VCaP (cell line): ENCODE results near the gene ARPC2.

Experiments
- H3K27ac ChIP-seq: fragments of 450-650 bp; 2 replicates; pipeline ENCODE4 v1.5.1; 2017
- TF ChIP-seq, protein P1 (sequence below): fragments of 450-650 bp; conservative IDR thresholded peaks from 2 replicates; pipeline ENCODE4 v1.5.1; 2017; ENCODE audit warnings: mild to moderate bottlenecking, moderate library complexity

ARPC2 gene

GRCh38 chr2:218253232-218253625 is 36.2 kb downstream of the ARPC2 start:
- TF ChIP-seq, protein P1, sequence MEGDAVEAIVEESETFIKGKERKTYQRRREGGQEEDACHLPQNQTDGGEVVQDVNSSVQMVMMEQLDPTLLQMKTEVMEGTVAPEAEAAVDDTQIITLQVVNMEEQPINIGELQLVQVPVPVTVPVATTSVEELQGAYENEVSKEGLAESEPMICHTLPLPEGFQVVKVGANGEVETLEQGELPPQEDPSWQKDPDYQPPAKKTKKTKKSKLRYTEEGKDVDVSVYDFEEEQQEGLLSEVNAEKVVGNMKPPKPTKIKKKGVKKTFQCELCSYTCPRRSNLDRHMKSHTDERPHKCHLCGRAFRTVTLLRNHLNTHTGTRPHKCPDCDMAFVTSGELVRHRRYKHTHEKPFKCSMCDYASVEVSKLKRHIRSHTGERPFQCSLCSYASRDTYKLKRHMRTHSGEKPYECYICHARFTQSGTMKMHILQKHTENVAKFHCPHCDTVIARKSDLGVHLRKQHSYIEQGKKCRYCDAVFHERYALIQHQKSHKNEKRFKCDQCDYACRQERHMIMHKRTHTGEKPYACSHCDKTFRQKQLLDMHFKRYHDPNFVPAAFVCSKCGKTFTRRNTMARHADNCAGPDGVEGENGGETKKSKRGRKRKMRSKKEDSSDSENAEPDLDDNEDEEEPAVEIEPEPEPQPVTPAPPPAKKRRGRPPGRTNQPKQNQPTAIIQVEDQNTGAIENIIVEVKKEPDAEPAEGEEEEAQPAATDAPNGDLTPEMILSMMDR = no peak
- H3K27ac ChIP-seq = no peak overlapping the region

DNA sequence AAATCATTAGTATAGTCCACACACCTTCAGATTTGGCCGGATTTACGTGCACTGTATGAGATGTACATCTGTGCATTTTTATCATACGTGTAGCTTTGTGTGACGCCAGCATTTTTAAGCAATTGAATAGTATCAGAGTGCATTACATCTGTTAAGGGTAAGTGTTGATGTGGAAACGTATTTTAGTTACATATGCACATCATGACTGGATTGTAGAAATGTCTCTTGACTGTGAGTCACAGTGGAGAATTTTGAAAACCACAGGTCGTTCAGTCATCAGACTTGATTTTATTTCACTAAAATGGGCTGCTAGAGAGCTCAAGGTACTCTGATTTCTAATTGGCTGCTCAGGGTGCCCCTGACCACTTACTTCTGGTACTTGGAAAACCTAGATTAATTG is 38.5 kb downstream of the ARPC2 start:
- H3K27ac ChIP-seq = no peak overlapping the region

DNA sequence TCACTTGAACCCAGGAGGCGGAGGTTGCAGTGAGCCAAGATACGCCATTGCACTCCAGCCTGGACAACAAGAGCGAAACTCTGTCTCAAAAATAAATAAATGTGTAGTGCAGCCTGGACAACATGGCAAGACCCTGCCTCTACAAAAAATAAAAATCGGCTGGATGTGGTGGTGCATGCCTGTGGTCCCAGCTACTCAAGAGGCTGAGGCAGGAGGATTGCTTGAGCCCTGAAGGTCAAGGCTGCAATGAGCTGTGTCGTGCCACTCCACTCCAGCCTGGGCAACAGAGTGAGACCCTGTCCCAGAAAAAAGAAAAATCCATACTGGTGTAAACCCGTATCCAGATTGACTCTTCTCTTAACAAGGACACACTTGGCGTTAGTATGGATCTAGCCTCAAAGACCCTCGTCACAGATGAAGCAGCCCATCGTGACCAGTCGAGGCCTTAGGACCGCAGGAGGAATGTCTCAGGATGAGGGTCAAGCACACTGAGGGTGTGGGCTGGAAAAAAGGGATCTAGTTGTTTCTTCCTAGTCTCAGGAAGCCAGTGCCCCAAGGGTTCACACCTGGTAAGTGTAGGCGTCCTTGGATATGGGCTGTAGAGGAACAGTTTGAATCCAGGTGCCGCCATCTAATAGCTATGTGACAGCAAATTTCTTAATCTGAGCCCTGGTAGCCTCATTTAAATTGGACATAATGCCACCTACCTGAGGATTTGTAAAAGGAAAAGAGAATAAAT is 39.8 kb downstream of the ARPC2 start:
- TF ChIP-seq, protein P1 = no peak
- H3K27ac ChIP-seq = no peak overlapping the region

More for the DNA sequence above, 38.5 kb downstream of the ARPC2 start:
- TF ChIP-seq, protein P1 = no peak

- TF ChIP-seq, protein P1 = peak; percentile 42
- H3K27ac ChIP-seq = no peak overlapping the region
Measured at GRCh38 chr2:218257390-218257981, 40.5 kb downstream of the ARPC2 start.

GRCh38 chr2:218259099-218259961 is 42.3 kb downstream of the ARPC2 start:
- TF ChIP-seq, protein P1 = no peak
- no peak overlapping the region for H3K27ac ChIP-seq

DNA sequence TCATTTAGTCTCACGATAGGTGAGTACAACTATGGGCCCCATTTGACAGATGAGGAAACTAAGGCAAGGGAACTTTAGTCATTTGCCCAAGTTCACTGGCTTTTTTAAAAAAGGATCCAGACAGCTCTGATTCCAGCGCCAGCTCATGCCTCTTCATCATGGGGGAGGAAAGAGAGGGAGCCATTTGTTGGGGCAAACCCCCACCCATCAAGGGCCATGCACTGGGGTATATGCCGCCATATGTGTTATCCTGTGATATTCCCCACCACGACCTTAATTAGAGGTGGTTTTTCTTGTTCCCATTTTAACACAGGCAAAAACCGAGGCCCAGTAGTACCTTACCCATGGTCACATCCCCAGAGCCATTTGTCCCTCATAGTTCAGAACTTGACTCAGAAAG is 43.2 kb downstream of the ARPC2 start:
- H3K27ac ChIP-seq = no peak overlapping the region
- TF ChIP-seq, protein P1 = no peak
